NCI-H1436 treated with DMSO at 0.1 percent for 48 hours (cell line): ENCODE measurements around the gene UCMA.

Source experiments
- DNase-seq: peaks from one replicate; lab custom pipeline; 2025; lab: John Stamatoyannopoulos, UW

Gene UCMA

DNA sequence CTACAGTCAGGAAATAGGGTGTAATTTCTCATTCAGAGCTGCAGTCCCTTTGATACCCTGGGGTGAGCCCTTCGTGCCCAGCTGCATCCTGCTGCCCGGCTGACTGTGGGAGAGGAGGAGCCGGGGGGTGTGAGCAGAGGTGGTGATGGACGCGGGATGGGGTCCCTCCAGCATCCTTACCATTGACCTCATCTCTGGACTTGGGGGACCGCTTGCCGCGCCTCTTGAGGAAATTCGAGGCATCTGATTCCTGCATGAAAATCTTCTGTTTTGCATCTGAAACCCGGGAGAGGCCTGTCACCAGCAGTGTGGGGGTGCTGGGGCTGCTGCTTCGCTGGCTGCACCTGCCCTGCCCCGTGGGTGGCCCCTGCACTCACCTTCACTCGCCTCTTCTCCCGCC, 816 bp downstream of the UCMA start:
- DNase-seq, result no peak

DNA sequence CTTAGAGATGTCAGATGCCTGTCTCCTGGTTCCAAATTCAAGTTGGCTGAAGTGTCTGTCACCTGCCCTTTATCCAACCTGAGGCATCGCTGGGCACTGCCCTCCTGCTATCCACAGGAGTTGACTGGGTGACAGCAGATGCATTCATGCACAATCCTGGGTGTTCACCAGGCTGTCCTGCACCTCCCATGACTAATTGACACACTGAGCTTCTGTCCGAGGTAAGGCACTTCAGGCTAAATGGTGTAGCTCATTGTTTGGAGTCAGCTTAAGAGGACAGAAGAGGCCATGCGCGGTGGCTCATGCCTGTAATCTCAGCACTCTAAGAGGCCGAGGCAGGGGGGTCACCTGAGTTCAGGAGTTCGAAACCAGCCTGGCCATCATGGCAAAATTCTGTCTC, 2.4 kb downstream of the UCMA start:
- DNase-seq, result no peak

DNA sequence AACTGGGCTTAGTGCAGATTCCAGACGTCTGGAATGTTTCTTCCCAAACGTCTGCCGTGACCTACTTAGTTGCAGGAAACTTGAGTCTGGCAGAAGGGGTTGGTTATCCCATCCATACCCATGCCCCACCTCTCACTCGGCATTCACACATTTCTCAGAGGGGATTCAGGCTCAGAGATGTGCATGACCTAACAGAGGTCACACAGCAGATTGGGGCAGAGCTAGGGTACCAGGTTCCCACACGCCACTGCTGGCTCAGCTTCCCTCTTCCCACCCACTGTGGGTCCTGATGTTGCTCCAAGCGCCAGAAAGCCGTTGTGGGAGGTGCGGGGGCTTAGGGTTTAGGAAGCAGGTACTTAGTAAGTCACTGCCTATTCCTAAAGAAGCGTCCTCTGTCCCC, 3.0 kb downstream of the UCMA start:
- no peak for DNase-seq

DNA sequence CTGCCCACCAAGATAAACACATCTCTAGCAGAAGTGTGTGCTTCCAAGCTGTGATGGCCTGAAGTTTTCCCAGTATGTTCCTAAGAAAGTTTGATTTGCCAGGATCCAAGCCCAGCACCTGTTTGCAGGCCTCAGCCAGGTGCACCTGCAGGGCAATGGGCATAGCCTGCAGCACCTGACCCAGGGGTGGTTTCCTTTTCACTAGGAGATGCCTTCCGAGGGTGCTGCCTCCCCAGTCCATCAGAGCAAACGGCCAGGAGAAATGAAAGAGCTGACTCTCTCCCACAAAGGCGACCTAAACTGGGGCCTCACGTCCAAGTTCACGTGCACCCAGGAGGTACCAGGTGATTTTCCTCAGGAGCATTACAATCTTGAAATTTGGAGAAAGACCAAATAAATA, 7.1 kb downstream of the UCMA start:
- DNase-seq, result no peak

DNA sequence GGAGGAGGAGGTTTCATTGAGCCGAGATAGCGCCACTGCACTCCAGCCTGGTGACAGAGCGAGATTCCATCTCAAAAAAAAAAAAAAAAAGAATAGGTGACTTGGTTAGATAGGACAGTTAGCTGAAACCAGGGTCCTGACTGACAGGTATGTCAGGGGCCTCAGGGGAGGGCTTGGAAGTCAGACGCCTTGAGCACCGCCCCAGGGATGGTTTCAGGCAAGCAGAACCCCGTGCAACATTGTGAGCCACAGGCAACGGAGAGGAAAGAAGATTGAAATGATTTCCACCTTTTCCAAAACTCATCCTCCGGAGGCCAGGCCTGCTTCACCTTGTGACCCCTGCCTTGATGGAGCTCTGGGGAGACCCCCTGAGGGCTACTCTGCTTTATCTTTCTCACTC, 8.6 kb downstream of the UCMA start:
- DNase-seq, result no peak

DNA sequence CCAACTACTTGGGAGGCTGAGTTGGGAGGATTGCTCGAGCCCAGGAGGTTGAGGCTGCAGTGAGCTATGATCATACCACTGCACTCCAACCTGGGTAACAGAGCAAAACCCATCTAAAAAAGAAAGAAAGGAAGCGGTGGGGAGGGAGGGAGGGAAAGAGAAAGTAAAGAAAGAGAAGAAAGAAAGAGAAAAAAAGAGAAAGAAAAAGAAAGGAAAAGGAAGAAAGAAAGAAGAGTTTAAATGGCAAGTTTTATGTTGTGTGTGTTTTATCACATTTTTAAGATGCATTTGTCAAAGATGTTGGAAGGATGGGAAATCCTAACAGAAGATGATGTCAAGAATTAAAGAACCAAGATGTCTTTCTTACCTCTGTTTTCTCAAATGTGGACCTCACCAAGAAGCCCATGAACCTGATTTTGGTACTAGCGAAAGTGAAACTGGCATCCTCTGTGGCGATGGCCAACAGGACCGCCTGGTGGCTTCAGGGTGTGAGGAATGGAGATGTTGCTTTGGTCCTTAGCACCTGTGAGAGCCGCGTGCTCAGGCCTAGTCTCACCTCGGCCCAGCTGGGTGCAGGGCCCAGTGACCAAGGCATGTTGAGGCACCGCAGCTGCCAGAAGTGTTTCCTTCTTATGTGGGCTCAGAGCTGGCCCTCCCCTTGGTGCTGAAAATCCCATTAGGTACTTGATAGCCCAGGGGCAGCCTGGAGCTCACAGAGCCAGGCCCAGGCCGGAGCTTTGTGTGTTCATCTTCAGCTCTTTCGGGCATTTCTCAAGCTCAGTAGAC, 9.8 kb downstream of the UCMA start:
- no peak for DNase-seq

DNA sequence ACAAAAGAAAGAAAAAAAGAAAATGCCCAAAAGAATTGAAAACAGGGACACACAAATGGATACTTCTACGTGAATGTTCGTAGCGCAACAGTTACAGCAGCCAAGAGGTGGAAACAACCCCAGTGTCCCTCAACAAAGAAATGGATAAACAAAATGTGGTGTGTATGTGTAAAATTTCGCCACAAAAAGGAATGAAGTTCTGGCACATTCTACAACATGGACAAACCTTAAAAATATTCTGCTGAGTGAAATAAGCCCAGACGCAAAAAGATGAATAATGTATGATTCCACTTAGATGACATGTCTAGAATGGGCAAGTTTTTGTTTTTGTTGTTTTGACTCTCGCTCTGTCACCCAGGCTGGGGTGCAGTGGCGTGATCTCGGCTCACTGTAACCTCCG, 10.9 kb downstream of the UCMA start:
- no peak for DNase-seq

DNA sequence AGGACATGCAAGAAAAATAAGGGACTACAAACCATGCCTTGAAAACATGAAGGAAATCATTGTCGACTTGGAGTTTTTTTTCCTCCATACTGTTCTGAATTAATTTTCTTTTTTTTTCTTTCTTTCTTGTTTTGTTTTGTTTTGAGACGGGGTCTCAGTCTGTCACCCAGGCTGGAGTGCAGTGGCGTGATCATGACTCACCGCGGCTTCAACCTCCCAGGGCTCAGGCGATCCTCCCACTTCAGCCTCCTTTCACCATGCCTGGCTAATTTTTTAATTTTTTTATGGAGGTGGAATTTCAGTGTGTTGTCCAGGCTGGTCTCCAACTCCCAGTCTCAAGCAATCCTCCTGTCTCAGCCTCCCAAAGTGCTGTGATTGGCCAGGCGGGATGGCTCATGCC, 11.6 kb downstream of the UCMA start:
- no peak for DNase-seq

DNA sequence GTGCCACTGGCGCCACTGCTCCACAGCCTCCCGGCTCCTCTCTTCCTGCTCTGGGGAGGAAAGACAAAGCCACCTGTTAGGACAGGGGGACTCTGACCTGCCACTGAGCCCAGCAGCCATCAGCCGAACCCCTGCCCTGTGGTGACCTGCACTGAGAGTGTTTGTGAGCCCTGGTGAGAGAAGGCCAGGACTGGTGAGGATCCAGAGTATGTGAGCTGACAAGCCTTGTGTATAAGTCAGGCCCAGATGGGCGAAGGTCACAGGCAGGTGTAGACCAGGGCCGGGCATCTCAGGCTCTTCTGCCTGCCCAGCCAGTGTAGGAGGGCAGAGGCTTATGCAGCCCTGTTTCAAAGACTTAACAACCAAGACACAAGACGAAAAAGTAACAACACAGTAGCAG, 12.0 kb downstream of the UCMA start:
- DNase-seq, result no peak

DNA sequence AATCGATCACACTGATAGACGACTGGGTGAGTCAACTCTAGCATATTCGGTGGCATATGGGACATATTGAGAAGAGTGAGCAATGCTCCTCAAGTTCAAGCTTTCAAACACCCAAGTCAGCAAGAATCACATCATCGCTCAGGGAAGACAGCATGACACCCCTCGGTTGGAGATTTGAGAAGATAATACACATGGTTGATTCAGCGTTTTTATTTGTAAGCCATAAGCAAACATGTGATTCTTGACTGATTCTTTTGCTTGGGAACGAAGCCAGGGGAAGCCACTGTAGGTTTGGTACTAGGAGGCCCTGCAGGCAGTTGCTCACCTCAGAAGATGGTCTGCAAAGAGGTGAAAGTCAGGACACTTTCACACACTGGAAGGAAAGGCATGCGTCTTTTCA, 12.6 kb downstream of the UCMA start:
- no peak for DNase-seq

DNA sequence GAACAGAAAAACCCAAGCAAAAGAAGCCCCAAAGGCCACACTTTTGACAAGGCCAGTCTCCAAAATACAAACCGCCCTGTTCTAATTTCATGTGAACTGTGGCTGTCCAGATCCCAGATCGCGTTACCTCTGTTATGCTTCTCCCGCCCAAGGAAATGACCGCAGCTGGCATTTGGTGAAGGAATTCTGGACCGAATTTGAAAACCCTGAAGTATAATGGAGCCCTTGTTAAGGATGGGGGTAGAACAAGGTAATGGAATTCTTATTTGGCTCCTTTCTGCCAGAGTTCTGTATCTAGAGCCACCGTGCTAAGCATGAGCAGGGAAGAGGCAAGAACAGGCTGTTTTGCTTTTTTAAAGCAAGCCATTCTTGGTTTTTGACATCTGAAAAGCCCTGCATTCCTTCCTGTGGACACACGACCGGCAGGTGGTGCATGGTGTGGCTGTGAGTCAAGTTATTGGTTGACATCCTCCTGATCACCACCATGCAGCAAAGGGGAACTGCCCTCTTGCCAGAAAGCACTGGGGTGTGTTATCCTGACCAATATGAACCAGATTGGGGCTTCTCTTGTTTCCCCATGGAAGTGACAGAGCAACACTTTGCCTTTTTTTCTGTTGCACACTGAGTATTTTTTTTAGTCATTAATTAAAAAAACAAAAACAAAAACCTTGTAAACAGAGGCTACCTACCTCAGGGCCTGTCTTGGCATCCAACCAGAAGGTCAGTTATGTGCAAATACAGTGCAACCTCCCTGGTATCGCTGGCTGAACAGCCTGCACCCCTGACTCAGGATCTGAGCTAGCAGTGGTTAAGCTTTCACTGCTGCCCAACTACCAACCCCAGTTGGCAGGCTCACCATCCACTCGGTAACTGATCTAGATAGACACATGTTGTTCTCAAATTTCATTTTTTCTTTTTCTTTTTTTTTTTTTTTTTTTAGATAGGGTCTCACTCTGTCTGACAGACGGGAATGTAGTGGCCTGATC, 14.2 kb downstream of the UCMA start:
- no peak for DNase-seq

DNA sequence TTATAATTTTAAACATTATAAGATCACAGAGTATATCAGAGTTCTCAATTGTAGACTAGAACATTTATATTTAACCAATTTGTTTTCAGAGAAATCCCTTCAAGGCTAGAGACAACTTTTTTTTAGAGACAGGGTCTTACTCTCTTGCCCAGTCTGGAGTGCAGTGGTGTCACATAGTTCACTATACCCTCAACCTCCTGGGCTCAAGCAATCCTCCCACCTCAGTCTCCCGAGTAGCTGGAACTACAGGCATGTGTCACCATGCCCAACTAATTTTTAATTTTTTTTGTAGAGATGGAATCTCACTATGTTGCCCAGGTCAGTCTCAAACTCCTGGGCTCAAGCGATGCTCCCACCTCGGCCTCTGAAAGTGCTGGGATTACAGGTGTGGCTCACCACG, 15.3 kb downstream of the UCMA start:
- no peak for DNase-seq

DNA sequence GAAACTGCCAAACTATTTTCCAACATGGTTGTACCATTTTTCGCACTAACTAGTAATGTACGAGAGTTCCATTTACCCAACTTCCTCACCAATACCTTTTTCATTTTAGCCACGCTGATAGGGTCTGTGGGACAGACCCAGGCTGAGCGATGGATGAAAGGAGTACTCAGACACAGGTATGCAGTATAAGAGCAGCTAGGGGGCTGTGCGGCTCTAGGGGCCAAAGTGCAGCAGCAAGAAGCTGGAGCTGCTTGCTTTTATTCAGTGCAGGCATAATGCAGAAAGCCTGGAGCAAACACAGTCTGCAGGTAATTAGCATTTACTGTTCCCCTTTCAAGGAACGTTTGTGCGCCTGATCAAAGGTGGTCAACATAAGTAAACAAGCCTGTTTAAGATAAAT, 21.0 kb downstream of the UCMA start:
- DNase-seq, result no peak

DNA sequence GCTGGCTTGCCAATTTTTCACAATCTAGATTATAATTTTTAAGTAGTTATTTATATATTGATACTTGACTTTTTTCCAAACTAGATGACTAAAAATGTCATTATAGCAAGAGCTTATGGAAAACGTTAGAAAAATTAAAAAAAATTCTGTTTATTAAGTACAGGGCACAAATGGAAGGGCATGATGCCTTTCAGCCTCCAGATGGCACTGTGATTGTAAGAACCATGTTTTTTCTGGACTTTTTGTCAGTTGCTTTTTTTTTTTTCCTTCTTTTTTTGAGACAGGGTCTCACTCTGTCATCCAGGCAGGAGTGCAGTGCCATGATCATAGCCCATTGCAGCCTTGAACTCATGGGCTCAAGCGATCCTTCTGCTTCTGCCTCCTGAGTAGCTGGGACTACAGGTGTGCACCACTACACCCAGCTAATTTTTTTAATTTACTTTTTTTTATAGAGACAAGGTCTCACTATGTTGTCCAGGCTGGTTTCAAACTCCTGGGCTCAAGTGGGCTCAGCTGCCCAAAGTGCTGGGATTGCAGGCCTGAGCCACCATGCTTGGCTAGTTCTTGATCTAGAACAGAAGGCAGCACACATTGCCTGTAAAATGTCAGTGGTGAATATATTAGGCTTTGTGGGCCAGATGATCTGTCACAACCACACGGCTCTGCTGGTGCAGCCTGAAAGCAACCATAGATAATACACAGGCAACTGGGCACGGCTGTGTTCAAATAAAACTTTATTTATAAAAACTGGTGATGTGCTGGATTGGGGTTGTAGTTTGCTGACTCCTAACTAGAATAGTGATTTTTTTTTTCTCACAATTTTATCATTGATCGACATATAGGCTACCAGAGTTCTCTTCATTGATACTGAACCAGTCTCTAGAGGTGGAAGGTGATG, 27.4 kb downstream of the UCMA start:
- DNase-seq, result no peak

DNA sequence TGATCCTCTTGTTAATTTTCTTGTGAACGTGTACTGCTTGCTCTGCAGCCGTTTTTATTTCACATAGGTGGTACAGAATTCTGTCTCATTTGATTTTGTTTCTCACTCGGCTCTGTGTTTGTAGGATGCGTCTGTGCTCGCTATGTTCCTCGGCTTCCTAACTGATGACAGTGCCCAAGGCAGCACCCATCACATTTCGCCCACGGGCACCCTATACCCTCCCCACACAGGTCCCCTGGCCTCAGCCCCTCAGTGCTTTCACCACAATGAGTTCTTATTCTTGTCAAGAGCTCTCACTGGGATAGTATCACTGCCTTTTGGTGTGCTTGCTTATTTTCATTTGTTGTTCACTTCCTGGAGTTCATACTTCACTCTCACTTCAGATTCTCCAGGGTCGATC, 28.1 kb downstream of the UCMA start:
- no peak for DNase-seq

DNA sequence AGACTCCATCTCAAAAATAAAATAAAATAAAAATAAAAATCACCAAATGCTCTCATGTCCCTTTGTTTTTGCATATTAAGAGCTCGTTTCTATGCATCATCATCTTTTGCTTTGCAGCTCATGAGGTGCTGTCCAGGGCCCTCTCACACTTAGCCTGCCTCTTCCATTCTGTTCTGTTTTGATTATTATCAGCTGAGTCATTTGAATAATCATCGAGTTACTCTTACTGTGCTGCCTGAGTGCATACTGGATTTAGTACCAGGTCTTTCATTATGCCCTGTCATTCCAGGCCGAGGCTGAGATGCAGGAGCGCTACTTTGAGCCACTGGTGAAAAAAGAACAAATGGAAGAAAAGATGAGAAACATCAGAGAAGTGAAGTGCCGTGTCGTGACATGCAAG, 33.0 kb downstream of the UCMA start:
- DNase-seq, result no peak

DNA sequence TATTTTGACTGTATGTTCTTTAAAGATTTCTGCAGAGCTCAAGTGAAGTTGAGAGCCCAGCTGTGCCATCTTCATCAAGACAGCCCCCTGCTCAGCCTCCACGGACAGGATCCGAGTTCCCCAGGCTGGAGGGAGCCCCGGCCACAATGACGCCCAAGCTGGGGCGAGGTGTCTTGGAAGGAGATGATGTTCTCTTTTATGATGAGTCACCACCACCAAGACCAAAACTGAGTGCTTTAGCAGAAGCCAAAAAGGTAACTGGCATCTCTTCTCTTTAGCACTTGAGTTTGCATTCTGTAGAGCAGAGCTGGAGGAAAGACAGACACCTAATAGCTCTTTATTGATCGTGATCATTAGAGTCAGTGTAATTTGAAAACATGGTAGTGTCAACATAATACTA, 39.2 kb downstream of the UCMA start:
- DNase-seq, result no peak

DNA sequence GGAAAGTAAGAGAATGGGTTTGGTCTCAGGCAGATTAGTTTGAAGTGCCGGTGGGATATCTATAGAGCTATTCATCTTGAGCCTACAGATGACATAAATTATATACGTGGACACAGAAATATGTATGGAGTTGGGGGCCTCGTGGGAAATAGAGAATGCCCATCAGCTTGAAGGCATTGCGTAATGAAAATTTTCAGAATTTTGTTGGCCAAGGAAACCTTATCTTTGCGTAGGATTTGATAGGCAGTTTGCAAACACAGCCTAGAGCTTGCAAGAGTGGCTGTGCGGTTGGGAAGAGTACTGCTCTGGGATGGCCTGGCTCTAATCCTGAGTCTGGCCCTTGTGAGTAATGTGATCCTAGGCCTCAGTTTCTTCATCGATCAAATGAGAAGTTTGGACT, 40.5 kb downstream of the UCMA start:
- DNase-seq, result no peak

DNA sequence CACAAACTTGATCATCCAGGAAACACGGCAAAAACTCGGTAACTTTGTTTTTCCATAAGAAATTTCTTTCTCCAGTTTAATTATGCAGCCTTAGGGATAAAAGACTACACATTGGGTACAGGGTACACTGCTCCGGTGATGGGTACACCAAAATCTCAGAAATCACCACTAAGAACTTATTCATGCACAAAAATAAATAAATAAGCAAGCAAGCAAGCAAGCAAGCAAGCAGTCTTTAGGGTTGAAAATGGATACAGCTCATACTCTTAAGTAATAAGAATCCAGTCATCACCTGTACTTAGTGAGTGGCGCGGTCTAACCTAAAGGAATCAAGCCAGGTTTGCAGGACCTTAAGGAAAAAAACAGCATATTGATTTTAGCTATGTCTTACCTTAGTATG, 42.8 kb downstream of the UCMA start:
- DNase-seq, result no peak

DNA sequence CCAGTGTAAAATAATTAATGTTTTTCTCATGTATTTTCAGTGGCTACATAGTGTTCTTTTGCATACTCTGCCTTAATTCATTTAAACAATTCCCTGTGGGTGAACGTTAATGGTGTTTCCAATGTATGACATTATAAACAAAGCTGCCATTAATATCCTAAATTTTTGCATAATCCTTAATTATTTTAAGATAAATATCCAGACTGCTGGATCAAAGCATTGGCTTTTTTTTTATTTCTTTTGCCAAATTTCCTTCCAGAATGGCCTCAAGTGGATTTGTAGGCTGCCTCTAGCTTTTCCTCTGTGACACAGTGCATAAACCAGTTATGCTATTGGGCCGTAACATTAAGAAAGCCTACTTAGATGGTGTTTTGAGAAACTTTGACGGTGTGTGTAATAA, 43.4 kb downstream of the UCMA start:
- DNase-seq, result no peak

DNA sequence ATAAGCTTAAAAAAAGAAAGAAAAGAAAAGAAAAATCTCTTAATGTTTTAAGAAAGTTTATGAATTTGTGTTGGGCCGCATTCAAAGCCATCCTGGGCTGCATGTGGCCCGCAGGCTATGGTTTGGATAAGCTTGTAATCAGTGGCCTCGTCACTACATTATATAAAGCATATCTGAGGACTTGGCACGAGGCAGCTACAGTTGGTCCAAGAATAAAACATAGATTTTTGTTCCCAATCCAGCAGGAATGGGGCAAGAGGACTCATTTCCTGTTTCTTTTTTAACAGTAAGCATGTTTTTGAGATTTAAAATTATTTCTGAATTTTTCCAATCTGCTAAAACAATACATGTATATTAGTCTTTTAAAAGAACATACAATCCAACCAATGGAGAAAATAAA, 44.2 kb downstream of the UCMA start:
- DNase-seq, result no peak

DNA sequence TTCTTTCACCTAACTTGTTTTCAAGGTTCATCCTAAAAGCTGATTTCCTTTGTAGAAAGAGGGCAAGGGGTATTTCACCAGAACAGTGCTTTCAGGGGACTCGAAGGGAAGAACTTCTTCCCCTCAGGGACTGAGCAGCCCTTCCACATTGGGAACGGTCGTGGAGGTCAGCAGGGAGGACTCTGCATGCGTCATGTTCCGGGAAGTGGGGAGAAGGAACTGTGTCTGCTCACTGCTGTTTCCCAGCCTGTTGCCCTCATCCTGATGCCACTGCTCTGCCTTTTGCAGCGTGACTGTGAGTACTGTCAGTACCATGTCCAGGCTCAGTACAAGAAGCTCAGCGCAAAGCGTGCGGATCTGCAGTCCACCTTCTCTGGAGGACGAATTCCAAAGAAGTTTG, 45.6 kb downstream of the UCMA start:
- DNase-seq, result no peak
